CD14-positive monocyte (primary cell): ENCODE measurements around the gene YPEL4. TPM values are rescaled to one million over a fixed set of nuclear protein-coding genes. Genes with fewer than 3 reads are reported as not detected.
A peak's percentile ranks its signal among the peaks of the same experiment; 100 is the strongest.

Experiments
- DNase-seq, 3 donors: peaks; one replicate each; pipeline ENCODE4 v3.0.0-alpha.2; 2011 to 2022
- H2AFZ ChIP-seq: 2 replicates; pipeline ENCODE4 v1.6.0; 2012; ENCODE audit warnings: mild to moderate bottlenecking, low read depth, low read length, inconsistent platforms; ENCODE audit not compliant: insufficient read depth, poor library complexity, severe bottlenecking
- H3K27ac ChIP-seq, 2 donors: 1 replicate in 1 of 2; 2 replicates in 1 of 2; pipeline ENCODE4 v1.5.1; 2012 to 2013; ENCODE audit warnings: low read length in 2 of 2, control low read depth in 1 of 2, inconsistent platforms in 1 of 2, low read depth in 1 of 2, mild to moderate bottlenecking in 1 of 2
- H3K27me3 ChIP-seq, 2 donors: one replicate each; pipeline versions ENCODE4 v1.6.0 to v1.6.1; 2011 to 2013; ENCODE audit warnings: low read length in 2 of 2; ENCODE audit not compliant: control insufficient read depth in 2 of 2, insufficient read depth in 2 of 2
- H3K36me3 ChIP-seq, 2 donors: replicated peaks in 1 of 2; 1 replicate in 1 of 2; 2 replicates in 1 of 2; pipeline versions ENCODE4 v1.5.1 to v1.6.1; 2012 to 2013; ENCODE audit warnings: low read length in 2 of 2, control low read depth in 1 of 2, inconsistent platforms in 1 of 2, mild to moderate bottlenecking in 1 of 2; ENCODE audit not compliant: insufficient read depth in 2 of 2, control insufficient read depth in 1 of 2
- H3K4me1 ChIP-seq, 2 donors: 1 replicate in 1 of 2; 2 replicates in 1 of 2; pipeline versions ENCODE4 v1.5.1 to v1.6.1; 2012 to 2013; ENCODE audit warnings: low read length in 2 of 2, control low read depth in 1 of 2, inconsistent platforms in 1 of 2, mild to moderate bottlenecking in 1 of 2, moderate library complexity in 1 of 2; ENCODE audit not compliant: insufficient read depth in 2 of 2, control insufficient read depth in 1 of 2
- H3K4me2 ChIP-seq: replicated peaks from 2 replicates; pipeline ENCODE3; 2012; ENCODE audit warnings: low read length, moderate library complexity, mild to moderate bottlenecking; ENCODE audit not compliant: poor library complexity, severe bottlenecking; ENCODE audit errors: extremely low read depth
- H3K4me3 ChIP-seq, 3 experiments: fragments of 200-600 bp in 1 of 3; sonication (generic) in 1 of 3; replicated peaks in 1 of 3; 1 replicate in 2 of 3; 2 replicates in 1 of 3; pipeline ENCODE4 v1.5.1; 2011 to 2013; ENCODE audit warnings: low read length in 3 of 3, mild to moderate bottlenecking in 3 of 3, control low read depth in 2 of 3, low read depth in 2 of 3, inconsistent platforms in 1 of 3, moderate library complexity in 1 of 3
- H3K79me2 ChIP-seq: 2 replicates; pipeline ENCODE4 v1.6.0; 2012; ENCODE audit warnings: mild to moderate bottlenecking, control low read depth, inconsistent platforms, low read length, moderate library complexity; ENCODE audit not compliant: insufficient read depth
- H3K9ac ChIP-seq: 2 replicates; pipeline ENCODE4 v1.6.0; 2017; ENCODE audit warnings: low read length, mild to moderate bottlenecking; ENCODE audit not compliant: insufficient read depth, poor library complexity, severe bottlenecking
- H3K9me3 ChIP-seq, 2 donors: replicated peaks in 1 of 2; 1 replicate in 1 of 2; 2 replicates in 1 of 2; pipeline versions ENCODE4 v1.5.1 to v1.6.1; 2012 to 2013; ENCODE audit warnings: low read length in 2 of 2, control low read depth in 1 of 2; ENCODE audit not compliant: control insufficient read depth in 1 of 2, insufficient read depth in 1 of 2
- H4K20me1 ChIP-seq: 2 replicates; pipeline ENCODE4 v1.6.0; 2012; ENCODE audit warnings: mild to moderate bottlenecking, low read length, control low read depth, moderate library complexity; ENCODE audit not compliant: insufficient read depth
- H3K27ac Mint-ChIP-seq, 7 donors: one replicate each; pipeline ENCODE4 v1.8.0; 2020; ENCODE audit warnings: mild to moderate bottlenecking in 7 of 7, mixed read lengths in 7 of 7, moderate library complexity in 6 of 7, inconsistent platforms in 2 of 7
- H3K27me3 Mint-ChIP-seq, 3 donors: one replicate each; pipeline ENCODE4 v1.8.0; 2021 to 2022; ENCODE audit warnings: low read depth in 3 of 3, mild to moderate bottlenecking in 3 of 3, mixed read lengths in 3 of 3, moderate library complexity in 3 of 3, inconsistent platforms in 1 of 3
- H3K36me3 Mint-ChIP-seq, 2 donors: one replicate each; pipeline ENCODE4 v1.8.0; 2020; ENCODE audit warnings: mixed read lengths in 2 of 2, inconsistent platforms in 1 of 2, mild to moderate bottlenecking in 1 of 2
- H3K4me1 Mint-ChIP-seq: one replicate; pipeline ENCODE4 v1.8.0; 2020; ENCODE audit warnings: mild to moderate bottlenecking, mixed read lengths
- H3K4me3 Mint-ChIP-seq, 2 donors: one replicate each; pipeline ENCODE4 v1.8.0; 2020; ENCODE audit warnings: mild to moderate bottlenecking in 2 of 2, mixed read lengths in 2 of 2, moderate library complexity in 1 of 2
- H3K9me3 Mint-ChIP-seq, 7 donors: one replicate each; pipeline ENCODE4 v1.8.0; 2020 to 2022; ENCODE audit warnings: mixed read lengths in 7 of 7, mild to moderate bottlenecking in 6 of 7, moderate library complexity in 6 of 7, inconsistent platforms in 2 of 7
- WGBS: methylation state at CpG from one replicate; pipeline ENCODE4 v1.1.5; 2013; ENCODE audit warnings: missing lambda C conversion rate; ENCODE audit not compliant: insufficient coverage; 5-methylcytosine and 5-hydroxymethylcytosine counted together
- intact Hi-C, 2 donors: fragments of 100-400 bp; cut with micrococcal nuclease; formaldehyde crosslinking; loops; one replicate each; pipeline versions ENCODE4 v1.15.0 to v1.15.1; 2023
- polyA plus RNA-seq, 3 donors: library from polyadenylated mRNA; depleted of rRNA in 1 of 3; unstranded in 2 of 3; stranded (reverse) in 1 of 3; fragments of 300-500 nt in 2 of 3; fragments of >200 nt in 1 of 3; fragmentation: Illumina TruSeq in 2 of 3; gene quantifications; 1 replicate in 2 of 3; 2 replicates in 1 of 3; pipeline ENCODE4 v1.2.3, GENCODE V29; 2012 to 2021
- TF ChIP-seq, protein P1 (sequence below): fragments of 200-600 bp; IDR thresholded peaks from one replicate; pipeline ENCODE4 v1.8.0; 2022; ENCODE audit warnings: antibody characterized with exemption, mild to moderate bottlenecking

The YPEL4 gene
- polyA plus RNA-seq, 3 donors, result 0.36 to 0.56 TPM; not detected in 1

- H3K9me3 Mint-ChIP-seq, result peaks cover 0 to 5% (median 0%) of the 10 kb centered on the region in 7 donors
- peak; percentile 32 to 51 (median 46) for DNase-seq
- TF ChIP-seq, protein P1, sequence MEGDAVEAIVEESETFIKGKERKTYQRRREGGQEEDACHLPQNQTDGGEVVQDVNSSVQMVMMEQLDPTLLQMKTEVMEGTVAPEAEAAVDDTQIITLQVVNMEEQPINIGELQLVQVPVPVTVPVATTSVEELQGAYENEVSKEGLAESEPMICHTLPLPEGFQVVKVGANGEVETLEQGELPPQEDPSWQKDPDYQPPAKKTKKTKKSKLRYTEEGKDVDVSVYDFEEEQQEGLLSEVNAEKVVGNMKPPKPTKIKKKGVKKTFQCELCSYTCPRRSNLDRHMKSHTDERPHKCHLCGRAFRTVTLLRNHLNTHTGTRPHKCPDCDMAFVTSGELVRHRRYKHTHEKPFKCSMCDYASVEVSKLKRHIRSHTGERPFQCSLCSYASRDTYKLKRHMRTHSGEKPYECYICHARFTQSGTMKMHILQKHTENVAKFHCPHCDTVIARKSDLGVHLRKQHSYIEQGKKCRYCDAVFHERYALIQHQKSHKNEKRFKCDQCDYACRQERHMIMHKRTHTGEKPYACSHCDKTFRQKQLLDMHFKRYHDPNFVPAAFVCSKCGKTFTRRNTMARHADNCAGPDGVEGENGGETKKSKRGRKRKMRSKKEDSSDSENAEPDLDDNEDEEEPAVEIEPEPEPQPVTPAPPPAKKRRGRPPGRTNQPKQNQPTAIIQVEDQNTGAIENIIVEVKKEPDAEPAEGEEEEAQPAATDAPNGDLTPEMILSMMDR, result peak; percentile 55
- Histone ChIP-seq H3K27me3 (peaks cover 11 to 37% of the 10 kb centered on the region in 2 donors), H3K4me2 (no peak overlapping the region), H3K27ac (no peak overlapping the region), H4K20me1 (no peaks in the 10 kb centered on the region), H3K9me3 (no peaks in the 10 kb centered on the region), H3K79me2 (no peaks in the 10 kb centered on the region), H2AFZ (no peak overlapping the region), H3K4me3 (no peak overlapping the region), H3K4me1 (peaks cover 27 to 34% of the 10 kb centered on the region in 2 donors), H3K36me3 (no peaks in the 10 kb centered on the region), H3K9ac (no peak overlapping the region)
- 23% methylated on average over 4 of the region's 7 CpGs for WGBS
- H3K27ac Mint-ChIP-seq, result peak overlapping the region in 1 of 7 donors; percentile 23
- peaks cover 46% of the 10 kb centered on the region for H3K4me1 Mint-ChIP-seq
- peaks cover 43 to 61% (median 57%) of the 10 kb centered on the region in 3 donors for H3K27me3 Mint-ChIP-seq
- no peak overlapping the region for H3K4me3 Mint-ChIP-seq
- peaks cover 0 to 8% of the 10 kb centered on the region in 2 donors for H3K36me3 Mint-ChIP-seq
- intact Hi-C loops, result loop anchor here (2.0 to 10.0 kb wide), 4 partner anchors 72 to 294 kb away; no protein-coding TSS in a partner anchor
Measured at GRCh38 chr11:57641011-57641807, 8.5 kb downstream of the YPEL4 start.

GRCh38 chr11:57640068-57640800 lies 9.5 kb downstream of the YPEL4 start:
- H3K27ac Mint-ChIP-seq, result no peak overlapping the region
- no peak overlapping the region for H3K27ac ChIP-seq
- intact Hi-C loops, result loop anchor here (2.0 to 10.0 kb wide), 4 partner anchors 71 to 293 kb away; no protein-coding TSS in a partner anchor

More at GRCh38 chr11:57640068-57640800, 9.5 kb downstream of the YPEL4 start:
- no peaks in the 10 kb centered on the region for H3K9me3 ChIP-seq
- no peaks in the 10 kb centered on the region for H4K20me1 ChIP-seq
- Mint-ChIP-seq H3K4me1 (peaks cover 37% of the 10 kb centered on the region), H3K9me3 (peaks cover 0 to 5% (median 0%) of the 10 kb centered on the region in 7 donors), H3K27me3 (peaks cover 35 to 52% (median 48%) of the 10 kb centered on the region in 3 donors), H3K36me3 (no peaks in the 10 kb centered on the region), H3K4me3 (no peak overlapping the region)
- TF ChIP-seq, protein P1, result no peak
- no peak overlapping the region for H3K4me3 ChIP-seq
- no peak for DNase-seq
- WGBS, result 78% methylated on average over 6 of the region's 9 CpGs
- H3K4me2 ChIP-seq, result no peak overlapping the region
- H2AFZ ChIP-seq, result peak overlapping the region; percentile 88
- no peaks in the 10 kb centered on the region for H3K79me2 ChIP-seq
- H3K36me3 ChIP-seq, result no peaks in the 10 kb centered on the region
- H3K4me1 ChIP-seq, result peaks cover 22 to 26% of the 10 kb centered on the region in 2 donors
- peaks cover 1 to 29% of the 10 kb centered on the region in 2 donors for H3K27me3 ChIP-seq
- no peak overlapping the region for H3K9ac ChIP-seq
